ENCODE results near the gene ANKRD23.
"Not testable (repeated sequence)": the region's sequence is repeated elsewhere in the genome, so short reads cannot be mapped to it uniquely, and the experiment has no call there.

ANKRD23 gene

GRCh38 chr2:96865654-96866053 is 21.8 kb upstream of the ANKRD23 start:
- DNase-seq (ENCODE audit: extremely low spot score, insufficient read length, low read depth): no peak
- no peak for FAIRE-seq

- FAIRE-seq (no peak), DNase-seq (ENCODE audit: extremely low spot score, insufficient read length, low read depth) (no peak)
Measured at GRCh38 chr2:96864343-96865091, 20.7 kb upstream of the ANKRD23 start.

GRCh38 chr2:96863575-96864342 is 19.9 kb upstream of the ANKRD23 start:
- DNase-seq (ENCODE audit: extremely low spot score, insufficient read length, low read depth): no peak
- no peak for FAIRE-seq

- not testable (repeated sequence) for DNase-seq (ENCODE audit: extremely low spot score, insufficient read length, low read depth); FAIRE-seq
Measured at GRCh38 chr2:96863056-96863455, 19.2 kb upstream of the ANKRD23 start.

GRCh38 chr2:96861074-96861473 is 17.3 kb upstream of the ANKRD23 start:
- DNase-seq (ENCODE audit: extremely low spot score, insufficient read length, low read depth) (no peak), FAIRE-seq (no peak)

GRCh38 chr2:96860065-96861029 is 16.5 kb upstream of the ANKRD23 start:
- FAIRE-seq (no peak), DNase-seq (ENCODE audit: extremely low spot score, insufficient read length, low read depth) (no peak)

- no peak for DNase-seq (ENCODE audit: extremely low spot score, insufficient read length, low read depth)
- no peak for FAIRE-seq
Measured at GRCh38 chr2:96859681-96860064, 15.9 kb upstream of the ANKRD23 start.

- DNase-seq (ENCODE audit: extremely low spot score, insufficient read length, low read depth) (no peak), FAIRE-seq (no peak)
Measured at GRCh38 chr2:96859099-96859649, 15.4 kb upstream of the ANKRD23 start.

GRCh38 chr2:96857667-96858372 is 14.0 kb upstream of the ANKRD23 start, which contains the start of gene ANKRD39:
ANKRD39 (minus strand) TSS chr2:96858016; CDS start chr2:96857987, 29 bp downstream.
- peak; percentile 98 for DNase-seq (ENCODE audit: extremely low spot score, insufficient read length, low read depth)
- peak; percentile 95 for FAIRE-seq

GRCh38 chr2:96856776-96857666 is 13.2 kb upstream of the ANKRD23 start:
- DNase-seq (ENCODE audit: extremely low spot score, insufficient read length, low read depth): no peak
- peak; percentile 68 for FAIRE-seq

- DNase-seq (ENCODE audit: extremely low spot score, insufficient read length, low read depth): no peak
Measured at GRCh38 chr2:96853321-96853720, 9.5 kb upstream of the ANKRD23 start.

GRCh38 chr2:96852667-96853066 is 8.8 kb upstream of the ANKRD23 start:
- no peak for FAIRE-seq
- no peak for DNase-seq (ENCODE audit: extremely low spot score, insufficient read length, low read depth)

More at GRCh38 chr2:96853321-96853720, 9.5 kb upstream of the ANKRD23 start:
- FAIRE-seq: no peak

- DNase-seq (ENCODE audit: extremely low spot score, insufficient read length, low read depth) (no peak), FAIRE-seq (no peak)
Measured at GRCh38 chr2:96848264-96848663, 4.4 kb upstream of the ANKRD23 start.

- FAIRE-seq (no peak), DNase-seq (ENCODE audit: extremely low spot score, insufficient read length, low read depth) (no peak)
Measured at GRCh38 chr2:96847586-96847985, 3.8 kb upstream of the ANKRD23 start.

- DNase-seq (ENCODE audit: extremely low spot score, insufficient read length, low read depth): no peak
- FAIRE-seq: no peak
Measured at GRCh38 chr2:96846825-96847224, 3.0 kb upstream of the ANKRD23 start.

GRCh38 chr2:96844405-96844808 is 586 bp upstream of the ANKRD23 start:
- DNase-seq (ENCODE audit: extremely low spot score, insufficient read length, low read depth) (no peak), FAIRE-seq (no peak)

GRCh38 chr2:96842600-96842999 is 1.2 kb downstream of the ANKRD23 start:
- DNase-seq (ENCODE audit: extremely low spot score, insufficient read length, low read depth): no peak
- no peak for FAIRE-seq
